SK-N-MC (cell line): Measurements from ENCODE around the gene TMEM131.

Experiments
- EZH2 ChIP-seq: fragments of 200-600 bp; sonication (generic); IDR thresholded peaks from one replicate; pipeline ENCODE4 v1.6.1; 2017; ENCODE audit warnings: antibody characterized with exemption
- POLR2AphosphoS5 ChIP-seq: IDR thresholded peaks from 2 replicates; pipeline ENCODE4 v1.6.1; 2012; ENCODE audit warnings: mild to moderate bottlenecking, low read depth, low read length, borderline replicate concordance

- TF ChIP-seq POLR2AphosphoS5 (no peak), EZH2 (no peak)
Measured at GRCh38 chr2:97965116-97965515, 30.6 kb downstream of the TMEM131 start.
